K562 (cell line): ENCODE measurements around the gene ACYP2. TPM values are rescaled to one million over a fixed set of nuclear protein-coding genes. Genes with fewer than 3 reads are reported as not detected.

Experiments used
- ATAC-seq: fragments of 200-7000 bp; cut with Tn5 transposase; 3 replicates; pipeline ENCODE4 v1.9.1; 2020; ENCODE audit warnings: moderate library complexity
- BruUV-seq: library from RNA; stranded (reverse); fragments of 400-500 nt; replicated peaks from 2 replicates; lab custom pipeline; 2021; lab: Mats Ljungman, UMichigan
- CTCF ChIA-PET: fragments of 300-600 bp; formaldehyde crosslinking; extraction: SDS; loops from one replicate; lab custom pipeline; 2021; ENCODE audit warnings: low intra/inter-chr PET ratio; lab: Yijun Ruan, JAX
- POLR2A ChIA-PET: fragments of 300-600, 350-650 bp; sonication (Branson Sonifier 250); formaldehyde crosslinking; extraction: SDS; loops from one replicate; lab custom pipeline; 2021; ENCODE audit warnings: antibody characterized with exemption, inconsistent platforms; lab: Yijun Ruan, JAX
- DNase-seq, 4 experiments: peaks; one replicate each; pipeline versions ENCODE4 v3.0.0 to v3.0.0-alpha.2; 2011 to 2018; ENCODE audit warnings: low spot score in 3 of 4, mixed read lengths in 3 of 4; ENCODE audit errors: extremely low read depth in 1 of 4
- FAIRE-seq: peaks from 2 replicates; lab custom pipeline; 2011; peaks lifted over from hg19 to GRCh38; lab: Jason Lieb, UNC
- H2AFZ ChIP-seq: 2 replicates; pipeline ENCODE4 v1.6.0; 2011; ENCODE audit warnings: low read depth, low read length, control low read depth, inconsistent platforms
- H3K27ac ChIP-seq: fragments of 200-600 bp; 3 replicates; pipeline ENCODE4 v1.8.0; 2011; ENCODE audit warnings: low read depth, mild to moderate bottlenecking, control low read depth, inconsistent platforms, low read length, moderate library complexity, mixed read lengths; ENCODE audit errors: extremely low read depth
- H3K27me3 ChIP-seq, 2 experiments: fragments of 300-600 bp in 1 of 2; 2 replicates in 1 of 2; 3 replicates in 1 of 2; pipeline versions ENCODE4 v1.6.0 to v1.8.0; 2011; ENCODE audit warnings: inconsistent platforms in 2 of 2, low read length in 2 of 2, mild to moderate bottlenecking in 1 of 2, mixed read lengths in 1 of 2, moderate library complexity in 1 of 2; ENCODE audit not compliant: control insufficient read depth in 2 of 2, insufficient read depth in 2 of 2
- H3K36me3 ChIP-seq: fragments of 300-600 bp; 3 replicates; pipeline ENCODE4 v1.8.0; 2011; ENCODE audit warnings: mild to moderate bottlenecking, low read length, inconsistent platforms; ENCODE audit not compliant: control insufficient read depth, insufficient read depth
- H3K4me1 ChIP-seq, 2 experiments: fragments of 200-600 bp in 1 of 2; replicated peaks in 1 of 2; 2 replicates in 1 of 2; 3 replicates in 1 of 2; pipeline versions ENCODE4 v1.5.1 to v1.8.0; 2011; ENCODE audit warnings: inconsistent platforms in 2 of 2, low read length in 2 of 2, mild to moderate bottlenecking in 1 of 2, mixed read lengths in 1 of 2, moderate library complexity in 1 of 2; ENCODE audit not compliant: control insufficient read depth in 2 of 2, insufficient read depth in 2 of 2
- H3K4me2 ChIP-seq: 2 replicates; pipeline ENCODE4 v1.6.1; 2011; ENCODE audit warnings: low read length, control low read depth, inconsistent platforms, mixed read lengths; ENCODE audit not compliant: insufficient read depth
- H3K4me3 ChIP-seq: fragments of 200-600 bp; sonication (generic), shearing (Covaris generic); 2 replicates; pipeline ENCODE4 v1.5.1; 2016; ENCODE audit warnings: control low read depth, inconsistent platforms
- H3K79me2 ChIP-seq: fragments of 200-600 bp; 3 replicates; pipeline ENCODE4 v1.8.0; 2011; ENCODE audit warnings: low read length, inconsistent platforms; ENCODE audit not compliant: control insufficient read depth, insufficient read depth
- H3K9ac ChIP-seq, 2 experiments: 2 replicates each; pipeline versions ENCODE4 v1.6.0 to v1.6.1; 2011; ENCODE audit warnings: low read depth in 2 of 2, low read length in 2 of 2, control low read depth in 1 of 2, inconsistent platforms in 1 of 2, mild to moderate bottlenecking in 1 of 2, mixed read lengths in 1 of 2; ENCODE audit not compliant: insufficient read depth in 1 of 2
- H3K9me1 ChIP-seq: one replicate; pipeline ENCODE4 v1.6.0; 2011; ENCODE audit warnings: inconsistent platforms, mild to moderate bottlenecking, low read length, moderate library complexity; ENCODE audit not compliant: control insufficient read depth, insufficient read depth
- H3K9me3 ChIP-seq: replicated peaks from 2 replicates; pipeline ENCODE4 v1.5.1; 2011; ENCODE audit warnings: low read depth, low read length, inconsistent platforms; ENCODE audit not compliant: control insufficient read depth, insufficient read depth
- H4K20me1 ChIP-seq: replicated peaks from 2 replicates; pipeline ENCODE4 v1.6.1; 2011; ENCODE audit warnings: low read length, inconsistent platforms, mixed read lengths; ENCODE audit not compliant: control insufficient read depth, insufficient read depth
- CHD2 ChIP-seq: IDR thresholded peaks from 2 replicates; pipeline ENCODE4 v1.6.1; 2011; ENCODE audit warnings: low read depth, low read length
- EP400 ChIP-seq: fragments of 450-650 bp; IDR thresholded peaks from 2 replicates; pipeline ENCODE4 v1.6.1; 2017; ENCODE audit warnings: antibody characterized with exemption, mild to moderate bottlenecking, moderate library complexity
- FOXM1 ChIP-seq, 2 experiments: fragments of 450-650 bp in 1 of 2; sonication (generic) in 1 of 2; formaldehyde crosslinking in 1 of 2; IDR thresholded peaks; 2 replicates each; pipeline versions ENCODE4 v1.6.1 to v1.9.0; 2017 to 2022; ENCODE audit warnings: low read depth in 2 of 2, mild to moderate bottlenecking in 2 of 2, missing genetic modification reagents in 1 of 2, moderate library complexity in 1 of 2
- FUS ChIP-seq: fragments of 200-400 bp; formaldehyde crosslinking; optimal IDR thresholded peaks from 2 replicates; pipeline ENCODE3; 2017; ENCODE audit warnings: low read depth, low read length
- PHB2 ChIP-seq: fragments of 450-650 bp; IDR thresholded peaks from 2 replicates; pipeline ENCODE4 v1.6.1; 2017; ENCODE audit warnings: low read depth
- POLR2H ChIP-seq: IDR thresholded peaks from 2 replicates; pipeline ENCODE4 v1.6.1; 2016; ENCODE audit warnings: missing genetic modification characterization, low read depth, mild to moderate bottlenecking, control low read depth, missing compliant biosample characterization, moderate library complexity
- POLR3G ChIP-seq: IDR thresholded peaks from 2 replicates; pipeline ENCODE4 v1.6.1; 2011; ENCODE audit not compliant: insufficient read length, insufficient replicate concordance; ENCODE audit errors: extremely low read depth
- PTBP1 ChIP-seq: fragments of 200-400 bp; formaldehyde crosslinking; IDR thresholded peaks from 2 replicates; pipeline ENCODE4 v1.6.1; 2017; ENCODE audit warnings: low read depth, low read length
- RFX1 ChIP-seq: fragments of 450-650 bp; IDR thresholded peaks from 2 replicates; pipeline ENCODE4 v1.6.1; 2016; ENCODE audit warnings: mild to moderate bottlenecking, moderate library complexity
- SETDB1 ChIP-seq: IDR thresholded peaks from one replicate; pipeline ENCODE4 v1.6.1; 2012; ENCODE audit warnings: low read length, control low read depth, inconsistent platforms
- SIRT6 ChIP-seq: IDR thresholded peaks from one replicate; pipeline ENCODE4 v1.6.1; 2012; ENCODE audit warnings: low read depth, mild to moderate bottlenecking, control low read depth, inconsistent platforms, low read length, moderate library complexity
- TCF7 ChIP-seq: sonication (generic); IDR thresholded peaks from 2 replicates; pipeline ENCODE4 v1.6.1; 2016; ENCODE audit warnings: antibody characterized with exemption, borderline replicate concordance
- ZNF24 ChIP-seq: fragments of 450-650 bp; IDR thresholded peaks from 2 replicates; pipeline ENCODE4 v1.6.1; 2016
- ZNF695 ChIP-seq: fragments of 450-650 bp; formaldehyde crosslinking; IDR thresholded peaks from 2 replicates; pipeline ENCODE4 v1.4.0; 2020; ENCODE audit warnings: mild to moderate bottlenecking, moderate library complexity
- ZNF76 ChIP-seq: fragments of 250-450 bp; sonication (Bioruptor Pico); IDR thresholded peaks from 2 replicates; pipeline ENCODE4 v1.4.0; 2020; ENCODE audit warnings: mild to moderate bottlenecking, moderate library complexity, borderline replicate concordance
- WGBS: fragments of 100-300 bp; shearing (Covaris generic); methylation state at CpG from one replicate; pipeline ENCODE4 v1.1.6; 2016; ENCODE audit warnings: low coverage, mixed read lengths; ENCODE audit not compliant: insufficient coverage; ENCODE audit errors: missing lambda C conversion rate; 5-methylcytosine and 5-hydroxymethylcytosine counted together
- in situ Hi-C: fragments of 300-500 bp; cut with MboI; formaldehyde crosslinking; loops from 4 replicates; pipeline ENCODE4 v1.15.0; 2018; ENCODE audit warnings: inconsistent platforms, mixed read lengths
- intact Hi-C: fragments of 100-400 bp; cut with micrococcal nuclease; formaldehyde crosslinking; loops from 2 replicates; pipeline ENCODE4 v1.14.2; 2022
- polyA plus RNA-seq, 8 experiments: library from polyadenylated mRNA; depleted of rRNA in 4 of 8; stranded (reverse) in 5 of 8; unstranded in 3 of 8; fragments of >200 nt; fragmentation: Nextera tagmentation in 2 of 8; fragmentation: Illumina TruSeq in 1 of 8; extraction: Ambion mirVana in 2 of 8; extraction: Trizol in 1 of 8; gene quantifications; 2 replicates each; pipeline versions ENCODE4 v1.2.1 to v1.2.3, GENCODE V29; 2011 to 2014; ENCODE audit warnings: inconsistent platforms in 1 of 8, missing spikeins in 1 of 8
- total RNA-seq, 7 experiments: library from RNA; depleted of rRNA in 6 of 7; stranded (reverse); fragments of >200 nt in 6 of 7; fragmentation: Illumina TruSeq in 2 of 7; extraction: Trizol in 2 of 7; gene quantifications; 2 replicates each; pipeline versions ENCODE4 v1.2.1 to v1.2.3, GENCODE V29; 2011 to 2021; ENCODE audit warnings: low replicate concordance in 1 of 7
- TF ChIP-seq, protein P1 (sequence below): fragments of 450-650 bp; IDR thresholded peaks from 2 replicates; pipeline ENCODE4 v1.6.1; 2016; ENCODE audit warnings: missing biosample characterization, missing genetic modification characterization

Gene ACYP2
- total and polyA plus RNA-seq, 9 of the 15 experiments (the other 6 are each of a cell fraction or from before 2014, with no cell fraction given) = 1.0 to 4.1 (median 2.0) TPM

DNA sequence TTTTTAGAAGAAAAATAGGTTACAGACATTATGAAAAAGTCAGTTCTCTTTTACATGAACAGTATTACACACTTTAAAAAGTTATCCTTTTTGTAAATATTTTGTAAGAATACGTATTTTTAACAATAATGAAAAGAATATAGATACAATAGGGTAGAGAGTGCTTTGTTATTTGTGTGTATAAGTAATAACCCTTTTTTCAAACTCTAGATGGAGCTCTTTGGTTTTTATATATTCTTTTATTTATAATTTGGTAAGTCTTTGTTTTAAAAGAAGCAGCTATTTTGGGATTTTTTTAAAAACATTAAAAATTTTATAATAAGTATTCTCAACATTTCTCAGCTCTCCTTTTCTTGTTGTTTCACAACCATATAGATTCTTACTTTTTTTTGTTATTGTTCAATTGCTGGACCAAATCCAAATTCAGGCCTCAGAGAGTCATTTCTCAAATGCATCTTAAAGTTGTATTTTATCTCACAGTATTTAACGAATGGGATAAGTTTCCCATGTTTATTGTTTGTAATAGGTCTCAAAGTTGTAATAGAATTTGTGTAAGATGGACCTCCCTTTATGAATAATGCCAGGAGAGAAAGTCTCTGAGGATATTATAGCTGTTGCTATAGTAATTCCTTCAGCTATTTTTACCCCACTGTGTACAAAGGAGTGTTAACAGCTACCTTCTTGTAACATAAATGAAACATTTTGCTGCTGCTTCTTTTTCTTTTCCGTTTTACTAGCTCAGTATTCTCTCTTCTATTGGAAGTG, 46.4 kb downstream of the ACYP2 start:
- Histone ChIP-seq H3K27ac (no peak overlapping the region), H3K9ac (no peak overlapping the region), H3K79me2 (no peaks in the 10 kb centered on the region), H3K4me1 (peaks cover 0 to 3% of the 10 kb centered on the region in 2 experiments; a peak in 1 of 5 replicates), H3K9me3 (no peaks in the 10 kb centered on the region), H3K9me1 (no peaks in the 10 kb centered on the region), H3K4me2 (no peak overlapping the region), H3K36me3 (no peaks in the 10 kb centered on the region), H3K27me3 (no peaks in the 10 kb centered on the region), H2AFZ (no peak overlapping the region), H4K20me1 (no peaks in the 10 kb centered on the region), H3K4me3 (no peak overlapping the region)
- intact Hi-C loops = no loop called here
- no TSS peak for BruUV-seq
- ChIA-PET POLR2A (interaction anchor here (0.5 to 0.6 kb wide), 2 partner anchors 46 to 209 kb away, joined by 4 to 5 read pairs; no protein-coding TSS in a partner anchor), CTCF (interaction anchor here (0.7 kb wide), 1 partner anchor 361 kb away, joined by 3 read pairs; no protein-coding TSS in a partner anchor)
- in situ Hi-C loops = no loop called here
- no peak for ATAC-seq
- DNase-seq = no peak
- WGBS = 6% methylated on average over 3 of the region's 3 CpGs
- TF ChIP-seq ZNF76 (CRISPR knock-in tag) = no peak
- TF ChIP-seq RFX1 = 0 out of 2 replicates have a peak, but pooled peaks have one; percentile 10
- FAIRE-seq = peak; percentile 11

DNA sequence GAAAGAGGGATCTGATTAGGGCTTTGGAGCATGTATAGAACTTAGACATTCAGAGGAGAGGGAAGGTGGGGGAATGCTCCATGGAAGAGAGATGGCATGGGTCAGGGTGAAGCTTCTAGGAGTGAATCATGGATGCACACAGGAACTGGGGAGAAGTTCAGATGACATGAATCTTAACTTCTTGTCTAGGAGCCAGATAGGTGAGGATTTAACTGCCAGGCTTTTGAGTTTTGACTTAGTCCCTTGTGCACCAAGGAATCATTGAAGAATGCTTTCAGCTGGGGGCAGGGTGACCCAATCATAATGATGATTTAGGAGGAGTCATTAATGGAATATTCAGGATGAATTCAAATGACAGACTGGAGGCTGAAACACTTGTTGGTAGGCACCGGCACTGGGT, 48.7 kb downstream of the ACYP2 start:
- BruUV-seq = no TSS peak
- intact Hi-C loops (no loop called here), in situ Hi-C loops (no loop called here)
- H4K20me1 ChIP-seq = no peaks in the 10 kb centered on the region
- H3K36me3 ChIP-seq = no peaks in the 10 kb centered on the region
- H3K27ac ChIP-seq = no peak overlapping the region
- H2AFZ ChIP-seq = no peak overlapping the region
- H3K9me1 ChIP-seq = no peaks in the 10 kb centered on the region
- no peak overlapping the region for H3K4me2 ChIP-seq
- no peak overlapping the region for H3K4me3 ChIP-seq
- no peaks in the 10 kb centered on the region for H3K79me2 ChIP-seq
- no peak overlapping the region for H3K9ac ChIP-seq
- WGBS = 17% methylated on average over 1 of the region's 1 CpG
- H3K27me3 ChIP-seq = no peaks in the 10 kb centered on the region
- H3K4me1 ChIP-seq = peaks cover 0 to 3% of the 10 kb centered on the region in 2 experiments; a peak in 1 of 5 replicates
- CTCF ChIA-PET = interaction anchor here (0.7 kb wide), 1 partner anchor 306 kb away, joined by 3 read pairs; no protein-coding TSS in a partner anchor
- no peaks in the 10 kb centered on the region for H3K9me3 ChIP-seq
- DNase-seq (no peak), ATAC-seq (no peak), FAIRE-seq (no peak)
- POLR2A ChIA-PET = interaction anchor here (0.6 kb wide), 1 partner anchor 49 kb away, joined by 3 read pairs; the partner anchor contains the start of gene ACYP2
- no peak for TF ChIP-seq FOXM1 (IDR thresholded peaks at IDR 0.05; ENCODE audit: low read depth)
- TF ChIP-seq FOXM1 (CRISPR knock-in tag; IDR thresholded peaks at IDR 0.05; ENCODE audit: low read depth) = no peak
- no peak for TF ChIP-seq PHB2
- TF ChIP-seq FUS = no peak
- TF ChIP-seq ZNF695 = no peak
- TF ChIP-seq SIRT6 = no peak
- TF ChIP-seq EP400 = no peak
- no peak for TF ChIP-seq POLR2H (tag)
- TF ChIP-seq, protein P1, sequence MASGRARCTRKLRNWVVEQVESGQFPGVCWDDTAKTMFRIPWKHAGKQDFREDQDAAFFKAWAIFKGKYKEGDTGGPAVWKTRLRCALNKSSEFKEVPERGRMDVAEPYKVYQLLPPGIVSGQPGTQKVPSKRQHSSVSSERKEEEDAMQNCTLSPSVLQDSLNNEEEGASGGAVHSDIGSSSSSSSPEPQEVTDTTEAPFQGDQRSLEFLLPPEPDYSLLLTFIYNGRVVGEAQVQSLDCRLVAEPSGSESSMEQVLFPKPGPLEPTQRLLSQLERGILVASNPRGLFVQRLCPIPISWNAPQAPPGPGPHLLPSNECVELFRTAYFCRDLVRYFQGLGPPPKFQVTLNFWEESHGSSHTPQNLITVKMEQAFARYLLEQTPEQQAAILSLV = no peak
- no peak for TF ChIP-seq PTBP1
- no peak for TF ChIP-seq POLR3G
- no peak for TF ChIP-seq TCF7
- no peak for TF ChIP-seq CHD2
- TF ChIP-seq SETDB1 = no peak
- no peak for TF ChIP-seq ZNF24
